ENCODE measurements around the gene DDX25.

GRCh38 chr11:125939081-125939521 is 34.8 kb downstream of the DDX25 start:
- TF ChIP-seq CTCF (conservative IDR thresholded peaks at IDR 0.05; ENCODE audit: low read depth, low read length) (no peak), EZH2phosphoT487 (IDR thresholded peaks at IDR 0.05; ENCODE audit: borderline replicate concordance, low read length) (no peak)
